ENCODE results near the gene UGT1A4.

UGT1A4 gene

GRCh38 chr2:233780771-233781170 is 62.2 kb downstream of the UGT1A4 start:
- DNase-seq (ENCODE audit: low read depth), result no peak
- no peak overlapping the region for H3K4me3 ChIP-seq (ENCODE audit: low read depth, low read length)
- TF ChIP-seq CTCF (IDR thresholded peaks at IDR 0.05; ENCODE audit: control insufficient read depth, extremely low read depth, insufficient read depth), result no peak

- DNase-seq (ENCODE audit: low read depth), result no peak
- no peak for TF ChIP-seq CTCF (IDR thresholded peaks at IDR 0.05; ENCODE audit: control insufficient read depth, extremely low read depth, insufficient read depth)
- no peak overlapping the region for H3K4me3 ChIP-seq (ENCODE audit: low read depth, low read length)
Observed at GRCh38 chr2:233789554-233789953, 71.0 kb downstream of the UGT1A4 start.

- TF ChIP-seq CTCF (IDR thresholded peaks at IDR 0.05; ENCODE audit: control insufficient read depth, extremely low read depth, insufficient read depth), result no peak
- H3K4me3 ChIP-seq (ENCODE audit: low read depth, low read length), result no peak overlapping the region
- no peak for DNase-seq (ENCODE audit: low read depth)
Observed at GRCh38 chr2:233791151-233791882, 72.8 kb downstream of the UGT1A4 start.

- TF ChIP-seq CTCF (IDR thresholded peaks at IDR 0.05; ENCODE audit: control insufficient read depth, extremely low read depth, insufficient read depth), result no peak
- H3K4me3 ChIP-seq (ENCODE audit: low read depth, low read length), result no peak overlapping the region
- no peak for DNase-seq (ENCODE audit: low read depth)
Observed at GRCh38 chr2:233791883-233792329, 73.4 kb downstream of the UGT1A4 start.

GRCh38 chr2:233792720-233793119 is 74.2 kb downstream of the UGT1A4 start:
- no peak overlapping the region for H3K4me3 ChIP-seq (ENCODE audit: low read depth, low read length)
- no peak for DNase-seq (ENCODE audit: low read depth)
- TF ChIP-seq CTCF (IDR thresholded peaks at IDR 0.05; ENCODE audit: control insufficient read depth, extremely low read depth, insufficient read depth), result no peak

- H3K4me3 ChIP-seq (ENCODE audit: low read depth, low read length), result no peak overlapping the region
- no peak for DNase-seq (ENCODE audit: low read depth)
- TF ChIP-seq CTCF (IDR thresholded peaks at IDR 0.05; ENCODE audit: control insufficient read depth, extremely low read depth, insufficient read depth), result no peak
Observed at GRCh38 chr2:233793465-233794127, 75.1 kb downstream of the UGT1A4 start.
